ENCODE measurements around the gene FAM32A.

Gene FAM32A

DNA sequence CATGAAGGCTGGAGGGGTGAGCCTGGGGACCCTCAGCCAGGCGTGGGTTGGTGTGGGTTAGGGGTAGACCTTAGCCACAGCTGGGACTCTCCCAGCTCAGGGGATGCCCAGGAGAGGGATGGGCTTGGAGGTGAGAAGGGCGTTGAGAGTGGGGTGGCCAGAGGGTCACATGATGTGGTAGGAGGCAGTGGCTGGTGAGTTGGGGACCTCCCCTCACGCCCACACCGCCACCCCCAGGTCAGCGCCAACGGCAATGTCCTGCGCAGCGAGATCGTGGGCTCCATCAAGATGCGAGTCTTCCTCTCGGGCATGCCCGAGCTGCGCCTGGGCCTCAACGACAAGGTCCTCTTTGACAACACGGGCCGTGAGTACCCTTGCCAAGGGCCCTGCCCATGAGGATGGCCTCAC lies 41.0 kb downstream of the FAM32A start:
- TF ChIP-seq HDGF (IDR thresholded peaks at IDR 0.05; ENCODE audit: borderline replicate concordance) (no peak), BHLHE40 (IDR thresholded peaks at IDR 0.05; ENCODE audit: borderline replicate concordance) (no peak), FOXM1 (IDR thresholded peaks at IDR 0.05; ENCODE audit: borderline replicate concordance) (no peak)
- POLR2A ChIA-PET = no interaction called here
- CTCF ChIA-PET = no interaction called here
- no peak for DNase-seq (ENCODE audit: extremely low spot score)

DNA sequence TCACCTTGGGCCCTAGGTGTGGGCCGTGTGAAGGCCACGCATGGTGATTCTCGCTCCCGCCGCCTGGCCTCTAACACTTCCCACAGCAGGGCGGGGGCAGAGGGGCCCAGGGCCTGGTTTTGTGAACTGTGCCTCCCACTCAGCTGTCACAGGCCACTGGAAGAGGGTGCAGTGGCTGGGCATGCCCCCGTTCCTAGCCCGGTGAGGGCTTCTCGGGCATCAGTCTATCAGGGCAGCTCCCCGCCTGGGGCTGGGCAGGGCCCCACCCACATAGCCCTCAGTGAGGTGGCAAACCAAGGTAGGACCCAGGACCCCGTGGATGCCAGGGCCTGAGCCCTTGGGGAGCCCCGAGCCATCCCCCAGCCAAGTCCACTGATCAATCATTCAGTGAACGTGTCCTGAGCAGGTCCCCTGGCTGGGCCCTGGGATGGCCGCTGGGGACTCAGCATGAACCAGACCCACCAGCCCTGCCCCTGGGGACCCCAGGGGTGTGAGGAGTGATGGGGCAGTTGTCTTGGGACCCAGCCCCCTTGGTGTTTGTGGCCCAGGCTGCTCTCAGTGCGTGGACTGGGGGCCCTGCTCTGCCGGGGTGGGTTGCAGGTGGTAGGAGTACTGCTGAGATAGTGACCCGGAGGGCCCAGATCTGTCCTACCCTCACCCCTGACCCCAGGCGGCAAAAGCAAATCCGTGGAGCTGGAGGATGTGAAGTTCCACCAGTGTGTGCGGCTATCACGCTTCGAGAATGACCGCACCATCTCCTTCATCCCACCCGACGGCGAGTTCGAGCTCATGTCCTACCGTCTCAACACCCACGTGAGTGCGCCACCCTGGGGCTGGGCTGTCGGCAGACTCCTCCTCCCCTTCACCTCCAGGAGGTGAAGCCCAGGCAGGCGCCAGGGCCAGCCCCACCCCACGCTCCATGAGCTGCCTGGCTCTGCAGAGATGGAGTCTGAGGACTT lies 41.9 kb downstream of the FAM32A start:
- TF ChIP-seq FOXK2 (IDR thresholded peaks at IDR 0.05) (no peak), BHLHE40 (IDR thresholded peaks at IDR 0.05; ENCODE audit: borderline replicate concordance) (no peak), SUZ12 (IDR thresholded peaks at IDR 0.05) (no peak), HDGF (IDR thresholded peaks at IDR 0.05; ENCODE audit: borderline replicate concordance) (no peak), ARNT (IDR thresholded peaks at IDR 0.05) (no peak), TARDBP (IDR thresholded peaks at IDR 0.05) (no peak), CTBP1 (IDR thresholded peaks at IDR 0.05; ENCODE audit: borderline replicate concordance) (no peak), ELF4 (IDR thresholded peaks at IDR 0.05) (no peak), SP1 (IDR thresholded peaks at IDR 0.05) (no peak), L3MBTL2 (conservative IDR thresholded peaks at IDR 0.05) (no peak), NFRKB (IDR thresholded peaks at IDR 0.05) (no peak), LEF1 (IDR thresholded peaks at IDR 0.05; ENCODE audit: borderline replicate concordance) (no peak), ZNF384 (IDR thresholded peaks at IDR 0.05) (no peak)
- TF ChIP-seq, protein P1, sequence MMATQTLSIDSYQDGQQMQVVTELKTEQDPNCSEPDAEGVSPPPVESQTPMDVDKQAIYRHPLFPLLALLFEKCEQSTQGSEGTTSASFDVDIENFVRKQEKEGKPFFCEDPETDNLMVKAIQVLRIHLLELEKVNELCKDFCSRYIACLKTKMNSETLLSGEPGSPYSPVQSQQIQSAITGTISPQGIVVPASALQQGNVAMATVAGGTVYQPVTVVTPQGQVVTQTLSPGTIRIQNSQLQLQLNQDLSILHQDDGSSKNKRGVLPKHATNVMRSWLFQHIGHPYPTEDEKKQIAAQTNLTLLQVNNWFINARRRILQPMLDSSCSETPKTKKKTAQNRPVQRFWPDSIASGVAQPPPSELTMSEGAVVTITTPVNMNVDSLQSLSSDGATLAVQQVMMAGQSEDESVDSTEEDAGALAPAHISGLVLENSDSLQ (IDR thresholded peaks at IDR 0.05) = no peak
- CTCF ChIA-PET = interaction anchor here (0.6 kb wide), 1 partner anchor 760 kb away, joined by 3 read pairs; no protein-coding TSS in a partner anchor
- DNase-seq (ENCODE audit: extremely low spot score) = no peak
- POLR2A ChIA-PET = no interaction called here

DNA sequence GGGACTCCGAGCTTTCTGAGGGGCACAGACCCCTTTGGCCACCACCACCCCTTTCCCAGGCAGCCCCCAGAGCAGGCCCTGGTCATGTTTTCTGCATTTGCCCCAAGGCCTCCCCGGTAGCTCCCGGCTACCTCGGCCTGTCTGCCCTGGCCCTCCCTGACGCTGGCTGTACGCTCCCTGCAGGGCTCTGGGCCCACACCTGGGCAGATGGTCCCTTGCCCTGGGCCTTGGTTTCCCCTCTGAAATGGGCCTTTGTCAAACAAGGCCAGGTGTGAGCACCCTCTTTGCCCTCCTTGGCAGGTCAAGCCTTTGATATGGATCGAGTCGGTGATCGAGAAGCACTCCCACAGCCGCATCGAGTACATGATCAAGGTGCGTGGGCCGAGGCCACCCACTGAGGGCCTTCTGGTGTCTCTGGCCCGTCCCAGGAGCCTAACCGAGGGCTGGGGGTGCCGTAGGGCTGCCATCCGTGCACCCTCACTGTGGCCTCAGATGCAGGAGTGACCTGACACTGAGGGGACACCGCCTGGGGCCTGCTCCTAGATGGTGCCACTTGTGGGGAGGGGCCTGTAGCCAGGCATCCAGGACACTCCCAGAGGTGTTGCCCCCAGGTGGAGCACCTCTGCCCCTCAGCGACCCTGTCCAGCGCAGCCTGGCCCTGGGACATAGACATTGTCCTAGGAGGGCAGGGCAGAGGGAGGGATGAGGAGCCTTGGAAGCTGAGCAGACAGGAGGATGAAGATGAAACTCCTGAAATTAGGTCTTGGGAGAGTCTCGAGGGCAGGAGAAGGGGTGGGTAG lies 42.8 kb downstream of the FAM32A start:
- no peak for TF ChIP-seq FOXA1 (IDR thresholded peaks at IDR 0.05)
- TF ChIP-seq FOXK2 (IDR thresholded peaks at IDR 0.05) = no peak
- no peak for TF ChIP-seq FOXM1 (IDR thresholded peaks at IDR 0.05; ENCODE audit: borderline replicate concordance)
- no peak for TF ChIP-seq SP1 (IDR thresholded peaks at IDR 0.05)
- TF ChIP-seq ARNT (IDR thresholded peaks at IDR 0.05) = no peak
- no peak for TF ChIP-seq NFRKB (IDR thresholded peaks at IDR 0.05)
- TF ChIP-seq, protein P1 (IDR thresholded peaks at IDR 0.05) = no peak
- TF ChIP-seq TARDBP (IDR thresholded peaks at IDR 0.05) = no peak
- no peak for TF ChIP-seq LEF1 (IDR thresholded peaks at IDR 0.05; ENCODE audit: borderline replicate concordance)
- TF ChIP-seq L3MBTL2 (conservative IDR thresholded peaks at IDR 0.05) = no peak
- TF ChIP-seq HDGF (IDR thresholded peaks at IDR 0.05; ENCODE audit: borderline replicate concordance) = no peak
- no peak for TF ChIP-seq CTBP1 (IDR thresholded peaks at IDR 0.05; ENCODE audit: borderline replicate concordance)
- TF ChIP-seq ELF4 (IDR thresholded peaks at IDR 0.05) = no peak
- TF ChIP-seq SUZ12 (IDR thresholded peaks at IDR 0.05) = no peak
- no peak for TF ChIP-seq ZNF384 (IDR thresholded peaks at IDR 0.05)
- TF ChIP-seq BHLHE40 (IDR thresholded peaks at IDR 0.05; ENCODE audit: borderline replicate concordance) = no peak
- POLR2A ChIA-PET = no interaction called here
- CTCF ChIA-PET = no interaction called here
- DNase-seq (ENCODE audit: extremely low spot score) = no peak

DNA sequence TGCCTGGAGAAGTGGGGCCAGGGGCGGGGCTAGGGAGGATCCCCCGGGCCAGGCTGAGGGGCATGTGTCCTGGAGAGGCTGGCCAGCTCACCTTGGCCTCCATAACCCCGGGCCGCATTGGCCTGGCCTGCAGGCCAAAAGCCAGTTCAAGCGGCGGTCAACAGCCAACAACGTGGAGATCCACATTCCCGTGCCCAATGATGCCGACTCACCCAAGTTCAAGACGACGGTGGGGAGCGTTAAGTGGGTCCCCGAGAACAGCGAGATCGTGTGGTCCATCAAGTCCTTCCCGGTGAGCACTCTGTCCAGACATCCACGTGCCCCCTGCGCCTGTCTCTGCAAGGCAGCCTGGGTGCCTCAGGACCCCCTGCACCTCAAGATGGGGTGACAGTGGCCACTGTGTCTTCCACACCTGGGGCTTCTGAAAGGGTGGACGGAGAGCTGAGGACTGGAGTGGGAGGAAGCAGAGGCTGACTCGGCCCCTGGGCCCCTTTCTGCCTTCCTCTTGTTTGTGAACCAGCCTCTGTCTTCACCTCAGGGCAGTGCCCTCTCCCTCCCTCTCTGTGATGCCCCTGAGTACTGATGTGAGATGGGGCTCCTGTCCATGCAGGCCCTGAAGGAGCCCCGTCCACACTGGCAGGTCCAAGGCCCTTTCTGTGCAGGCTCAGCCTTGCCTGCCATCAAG lies 43.6 kb downstream of the FAM32A start:
- TF ChIP-seq ZNF384 (IDR thresholded peaks at IDR 0.05) (no peak), SP1 (IDR thresholded peaks at IDR 0.05) (no peak), CTBP1 (IDR thresholded peaks at IDR 0.05; ENCODE audit: borderline replicate concordance) (no peak), ELF4 (IDR thresholded peaks at IDR 0.05) (no peak), FOXA1 (IDR thresholded peaks at IDR 0.05) (no peak), BHLHE40 (IDR thresholded peaks at IDR 0.05; ENCODE audit: borderline replicate concordance) (no peak), SUZ12 (IDR thresholded peaks at IDR 0.05) (no peak), TARDBP (IDR thresholded peaks at IDR 0.05) (no peak), FOXM1 (IDR thresholded peaks at IDR 0.05; ENCODE audit: borderline replicate concordance) (no peak), NFRKB (IDR thresholded peaks at IDR 0.05) (no peak)
- no peak for DNase-seq (ENCODE audit: extremely low spot score)
- POLR2A ChIA-PET = no interaction called here
- CTCF ChIA-PET = no interaction called here

DNA sequence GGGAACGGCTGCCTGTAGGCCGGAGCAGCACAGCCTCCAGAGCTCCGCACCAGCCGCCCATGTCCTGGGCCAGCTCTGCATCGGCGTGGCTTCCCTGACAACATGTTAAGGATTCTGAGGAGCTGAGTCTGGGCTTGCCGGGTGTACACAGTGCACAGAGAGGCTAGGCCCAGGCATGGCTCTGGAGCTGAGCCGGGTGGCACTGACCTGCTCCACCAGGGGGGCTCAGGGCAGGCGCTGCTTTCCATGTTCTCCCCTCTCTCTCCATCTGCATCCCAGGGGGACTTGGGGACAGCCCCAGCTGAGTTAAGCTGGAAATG lies 44.1 kb downstream of the FAM32A start:
- TF ChIP-seq HDGF (IDR thresholded peaks at IDR 0.05; ENCODE audit: borderline replicate concordance) = no peak
- TF ChIP-seq TARDBP (IDR thresholded peaks at IDR 0.05) = no peak
- ChIA-PET POLR2A (no interaction called here), CTCF (no interaction called here)
- DNase-seq (ENCODE audit: extremely low spot score) = no peak

DNA sequence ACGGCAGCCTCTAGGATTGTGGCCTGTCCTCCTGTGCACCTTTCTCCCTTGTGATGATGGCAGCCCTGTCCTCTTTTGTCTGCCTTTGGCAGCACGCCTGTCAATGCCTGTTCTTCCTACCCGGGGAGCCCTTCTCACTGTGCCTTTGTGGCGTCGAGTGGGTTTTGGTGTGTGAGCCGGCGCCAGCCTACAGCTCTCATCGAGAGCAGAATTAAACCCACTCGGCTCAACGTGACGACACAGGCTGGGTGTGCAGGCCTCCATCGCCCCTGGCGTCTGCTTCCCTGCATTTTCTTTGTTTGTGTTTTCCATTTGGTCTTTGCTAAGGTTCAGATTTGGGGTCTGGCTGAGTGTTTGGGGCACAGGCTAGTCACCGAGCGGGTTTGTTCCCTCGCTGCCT lies 46.9 kb downstream of the FAM32A start:
- CTCF ChIA-PET = no interaction called here
- TF ChIP-seq SUZ12 (IDR thresholded peaks at IDR 0.05) (no peak), SP1 (IDR thresholded peaks at IDR 0.05) (no peak), BHLHE40 (IDR thresholded peaks at IDR 0.05; ENCODE audit: borderline replicate concordance) (no peak), TARDBP (IDR thresholded peaks at IDR 0.05) (no peak), ELF4 (IDR thresholded peaks at IDR 0.05) (no peak), ARNT (IDR thresholded peaks at IDR 0.05) (no peak), FOXK2 (IDR thresholded peaks at IDR 0.05) (no peak), L3MBTL2 (conservative IDR thresholded peaks at IDR 0.05) (no peak), ZNF384 (IDR thresholded peaks at IDR 0.05) (no peak), HDGF (IDR thresholded peaks at IDR 0.05; ENCODE audit: borderline replicate concordance) (no peak), NFRKB (IDR thresholded peaks at IDR 0.05) (no peak), FOXM1 (IDR thresholded peaks at IDR 0.05; ENCODE audit: borderline replicate concordance) (no peak), LEF1 (IDR thresholded peaks at IDR 0.05; ENCODE audit: borderline replicate concordance) (no peak)
- TF ChIP-seq, protein P1 (IDR thresholded peaks at IDR 0.05) = no peak
- POLR2A ChIA-PET = no interaction called here
- no peak for DNase-seq (ENCODE audit: extremely low spot score)

Data from HEK293T (cell line).